Activated CD4-positive, alpha-beta memory T cell treated with anti-CD3 and anti-CD28 coated beads, Interleukin-2, amount 10 ng/mL, durations not matched to agents 7 days and 5 days (primary cell): ENCODE data around the gene AGAP2. TPM values are rescaled to one million over a fixed set of nuclear protein-coding genes. Genes with fewer than 3 reads are reported as not detected.

ENCODE experiments used
- CTCF ChIA-PET: fragments of 350-600 bp; sonication (Branson Sonifier 250); formaldehyde crosslinking; loops from one replicate; lab custom pipeline; 2021; ENCODE audit warnings: antibody characterized with exemption, inconsistent platforms; lab: Charles Lee
- POLR2A ChIA-PET: fragments of 350-600 bp; sonication (Branson Sonifier 250); formaldehyde crosslinking; loops from one replicate; lab custom pipeline; 2021; ENCODE audit warnings: antibody characterized with exemption; lab: Charles Lee
- DNase-seq: peaks from one replicate; pipeline ENCODE4 v3.0.0-alpha.2; 2020
- H3K27ac Mint-ChIP-seq: one replicate; pipeline ENCODE4 v1.8.0; 2021; ENCODE audit warnings: mild to moderate bottlenecking, mixed read lengths
- H3K27me3 Mint-ChIP-seq: one replicate; pipeline ENCODE4 v1.8.0; 2021; ENCODE audit warnings: mixed read lengths
- H3K36me3 Mint-ChIP-seq: one replicate; pipeline ENCODE4 v1.8.0; 2021; ENCODE audit warnings: low read depth, mixed read lengths
- H3K4me1 Mint-ChIP-seq: one replicate; pipeline ENCODE4 v1.8.0; 2021; ENCODE audit warnings: mixed read lengths
- H3K4me3 Mint-ChIP-seq: one replicate; pipeline ENCODE4 v1.8.0; 2021; ENCODE audit warnings: mild to moderate bottlenecking, mixed read lengths
- H3K9me3 Mint-ChIP-seq: one replicate; pipeline ENCODE4 v1.8.0; 2021; ENCODE audit warnings: mixed read lengths
- total RNA-seq, 2 experiments: library from RNA; stranded (reverse); gene quantifications; one replicate each; pipeline ENCODE4 v1.2.3, GENCODE V29; 2021

AGAP2 gene
- total RNA-seq, 2 experiments from 2014 or later = 84.5 to 85.1 TPM

DNA sequence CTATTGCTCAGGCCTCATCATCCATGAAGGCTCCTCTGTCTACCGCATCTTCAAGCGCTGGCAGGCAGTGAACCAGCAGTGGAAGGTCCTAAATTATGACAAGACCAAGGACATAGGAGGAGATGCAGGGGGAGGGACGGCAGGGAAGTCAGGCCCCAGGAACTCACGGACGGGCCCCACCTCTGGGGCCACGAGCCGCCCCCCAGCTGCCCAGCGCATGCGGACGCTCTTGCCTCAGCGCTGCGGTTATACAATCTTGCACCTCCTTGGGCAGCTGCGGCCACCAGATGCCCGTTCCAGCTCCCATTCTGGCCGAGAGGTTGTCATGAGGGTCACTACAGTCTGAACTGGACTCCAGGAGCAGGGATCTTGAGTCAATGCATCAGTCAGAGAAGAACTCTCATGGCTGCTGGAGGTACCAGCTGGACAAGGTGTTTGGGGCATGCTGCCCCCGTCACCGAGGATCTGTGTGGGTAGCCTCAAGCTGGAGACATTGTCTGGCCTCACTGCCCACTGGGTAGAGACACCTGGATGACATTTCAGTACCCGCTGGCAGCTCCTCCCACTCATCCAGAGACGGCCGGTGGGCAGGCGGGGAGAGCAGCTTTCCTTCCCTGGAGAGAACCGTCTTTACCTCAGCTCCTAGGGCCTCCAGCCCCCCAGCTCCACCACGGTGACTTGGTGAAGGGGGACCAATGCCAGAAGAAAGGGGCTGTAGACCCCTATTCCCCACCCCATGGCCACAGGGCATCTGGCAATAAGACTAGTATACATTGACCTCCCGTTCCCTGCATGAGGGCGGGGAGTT is 20.2 kb upstream of the AGAP2 start:
- Mint-ChIP-seq H3K27ac (no peak overlapping the region), H3K9me3 (no peaks in the 10 kb centered on the region), H3K4me3 (no peak overlapping the region), H3K27me3 (peaks cover 3% of the 10 kb centered on the region), H3K4me1 (peaks cover 36% of the 10 kb centered on the region), H3K36me3 (peaks cover 17% of the 10 kb centered on the region)
- ChIA-PET POLR2A (interaction anchor here (0.7 to 2.2 kb wide), 6 partner anchors 10 to 279 kb away, joined by 3 to 7 read pairs (median 4); partner anchors contain the start of genes ARHGAP9, TSFM and TSPAN31), CTCF (interaction anchor here (1.0 to 2.3 kb wide), 15 partner anchors 9 to 147 kb away, joined by 3 to 10 read pairs (median 7); partner anchors contain the start of genes CYP27B1, EEF1AKMT3, METTL1 and TSFM)
- DNase-seq = no peak

DNA sequence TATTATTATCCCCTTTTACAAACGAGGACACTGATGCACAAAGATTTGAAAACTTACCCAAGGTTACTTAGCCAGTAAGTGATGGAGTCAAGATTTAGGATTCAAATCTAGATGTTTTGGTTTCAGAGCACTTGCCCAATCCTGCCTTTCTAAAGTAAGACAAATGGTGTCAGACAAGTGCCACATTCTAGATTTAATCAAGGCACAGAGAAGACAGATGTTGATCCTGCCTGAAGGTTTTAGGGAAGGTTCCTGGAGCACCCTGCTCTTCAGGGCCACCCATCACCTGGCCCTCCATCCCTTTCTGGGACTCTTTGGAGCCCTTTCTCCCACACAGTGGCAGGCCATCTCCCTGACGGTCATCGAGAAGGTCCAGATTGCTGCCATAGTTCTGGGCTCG is 19.2 kb upstream of the AGAP2 start:
- Mint-ChIP-seq H3K9me3 (no peaks in the 10 kb centered on the region), H3K4me3 (no peak overlapping the region), H3K27me3 (peaks cover 3% of the 10 kb centered on the region), H3K27ac (no peak overlapping the region), H3K36me3 (peaks cover 17% of the 10 kb centered on the region), H3K4me1 (peaks cover 40% of the 10 kb centered on the region)
- ChIA-PET CTCF (interaction anchor here (2.4 kb wide), 1 partner anchor 145 kb away, joined by 14 read pairs; no protein-coding TSS in a partner anchor), POLR2A (no interaction called here)
- DNase-seq = no peak

DNA sequence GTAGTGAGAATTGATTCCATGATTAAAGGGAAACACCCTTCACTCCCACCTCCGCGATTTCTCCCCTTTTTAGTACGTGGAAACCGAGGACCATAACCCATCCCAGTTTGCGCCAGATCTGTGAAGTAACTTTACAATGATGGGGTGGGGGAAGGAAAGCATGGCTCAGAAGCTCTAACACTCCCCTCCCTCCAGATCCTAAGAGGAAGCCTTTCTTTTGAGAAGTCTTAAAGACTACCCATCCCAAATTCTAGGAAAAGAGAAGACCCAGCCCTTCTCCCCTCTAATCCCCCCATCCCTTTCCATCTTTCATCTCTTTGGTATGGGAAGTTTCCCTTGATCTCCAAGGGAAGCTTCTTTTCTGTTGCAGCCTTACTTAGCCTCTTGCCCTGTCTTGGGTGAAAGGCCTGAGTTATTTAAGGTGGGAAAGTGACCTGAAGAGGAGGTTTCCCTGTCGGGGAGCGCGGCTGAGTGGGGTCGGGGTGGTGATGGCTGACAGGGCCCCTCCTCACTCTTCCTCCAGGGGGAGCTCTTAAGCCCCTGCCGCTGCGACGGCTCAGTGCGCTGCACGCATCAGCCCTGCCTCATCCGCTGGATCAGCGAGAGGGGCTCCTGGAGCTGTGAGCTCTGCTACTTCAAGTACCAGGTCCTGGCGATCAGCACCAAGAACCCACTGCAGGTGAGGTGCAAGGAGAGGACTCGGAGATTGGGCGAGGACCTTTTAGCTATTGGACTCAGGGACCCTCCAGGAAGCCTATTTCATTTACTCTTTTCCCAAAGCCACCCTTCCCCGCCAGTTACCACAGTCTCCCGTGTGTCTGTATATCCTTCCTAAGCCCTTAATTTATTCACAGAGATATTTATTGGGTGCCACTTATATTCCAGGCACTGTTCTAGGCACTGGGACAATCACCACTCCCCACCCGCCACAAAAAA is 18.1 kb upstream of the AGAP2 start:
- POLR2A ChIA-PET = interaction anchor here (0.6 to 2.4 kb wide), 10 partner anchors 8 to 184 kb away, joined by 3 to 13 read pairs (median 4); partner anchors contain the start of genes ATP23, PIP4K2C, TSFM and TSPAN31

DNA sequence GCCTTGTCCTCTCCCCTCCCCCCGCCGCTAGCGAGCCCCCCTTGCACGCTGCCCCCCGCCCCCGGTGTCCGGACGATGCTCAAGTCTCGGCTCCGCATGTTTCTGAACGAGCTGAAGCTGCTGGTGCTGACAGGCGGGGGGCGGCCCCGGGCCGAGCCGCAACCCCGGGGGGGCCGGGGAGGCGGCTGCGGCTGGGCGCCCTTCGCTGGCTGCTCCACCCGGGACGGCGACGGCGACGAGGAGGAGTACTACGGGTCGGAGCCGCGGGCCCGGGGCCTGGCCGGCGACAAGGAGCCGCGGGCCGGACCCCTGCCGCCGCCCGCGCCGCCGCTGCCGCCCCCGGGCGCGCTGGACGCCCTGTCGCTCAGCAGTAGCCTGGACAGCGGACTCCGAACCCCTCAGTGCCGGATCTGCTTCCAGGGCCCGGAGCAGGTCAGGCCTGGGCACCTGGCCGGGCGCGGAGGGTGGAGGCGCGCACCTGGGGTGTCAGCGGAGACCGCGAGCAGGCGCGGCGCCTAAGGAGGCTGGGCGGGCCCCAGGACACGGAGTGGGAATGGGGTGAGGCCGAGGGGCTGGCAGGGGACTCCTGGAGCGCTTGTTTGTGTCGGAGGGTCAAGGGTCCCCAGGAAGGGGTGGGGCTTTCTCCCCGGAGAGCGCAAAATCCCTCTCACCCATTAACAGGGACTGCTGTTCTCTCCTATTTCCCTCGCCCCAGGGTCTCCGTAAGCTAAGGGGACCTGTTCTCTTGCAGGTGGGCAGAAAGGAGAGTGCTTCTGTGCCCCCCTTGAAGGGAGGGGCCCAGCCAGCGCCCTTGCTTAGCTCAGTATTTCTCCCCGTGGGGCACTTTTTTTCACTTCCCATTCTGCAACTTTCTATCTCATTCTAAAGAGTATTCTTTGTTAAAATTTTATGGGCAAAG is 17.2 kb upstream of the AGAP2 start:
- ChIA-PET POLR2A (interaction anchor here (1.0 to 2.4 kb wide), 8 partner anchors 9 to 185 kb away, joined by 3 to 13 read pairs (median 5); partner anchors contain the start of genes ATP23, TSFM and TSPAN31), CTCF (interaction anchor here (0.6 to 2.4 kb wide), 18 partner anchors 9 to 209 kb away, joined by 3 to 39 read pairs (median 12); partner anchors contain the start of genes CYP27B1, EEF1AKMT3, METTL1 and TSFM)
- Mint-ChIP-seq H3K4me3 (peak overlapping the region; percentile 78), H3K4me1 (peaks cover 58% of the 10 kb centered on the region), H3K9me3 (no peaks in the 10 kb centered on the region), H3K36me3 (peaks cover 28% of the 10 kb centered on the region), H3K27me3 (peaks cover 3% of the 10 kb centered on the region), H3K27ac (peak overlapping the region; percentile 8)
- DNase-seq = peak; percentile 40

More for the DNA sequence above, 18.1 kb upstream of the AGAP2 start:
- no peaks in the 10 kb centered on the region for H3K9me3 Mint-ChIP-seq
- peak; percentile 74 for DNase-seq
- peaks cover 21% of the 10 kb centered on the region for H3K36me3 Mint-ChIP-seq
- H3K4me1 Mint-ChIP-seq = peaks cover 49% of the 10 kb centered on the region
- CTCF ChIA-PET = interaction anchor here (0.5 to 2.4 kb wide), 25 partner anchors 8 to 329 kb away, joined by 3 to 39 read pairs (median 6); partner anchors contain the start of genes CTDSP2, CYP27B1, EEF1AKMT3 and METTL1
- H3K4me3 Mint-ChIP-seq = peak overlapping the region; percentile 78
- H3K27me3 Mint-ChIP-seq = peaks cover 3% of the 10 kb centered on the region
- H3K27ac Mint-ChIP-seq = peak overlapping the region; percentile 8

DNA sequence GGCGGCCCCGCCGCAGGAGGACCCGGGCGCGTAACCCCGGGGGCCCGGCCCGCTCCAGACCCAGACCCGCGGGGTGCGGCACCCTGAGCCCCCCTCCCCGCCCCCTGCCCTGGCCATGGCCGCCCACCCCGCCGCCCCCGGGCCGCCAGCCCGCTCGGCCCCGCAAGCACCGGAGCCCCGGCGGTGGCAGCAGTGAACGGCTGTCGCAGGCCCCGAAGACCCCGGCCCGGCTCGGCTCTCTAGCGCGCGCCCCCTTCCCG is 16.6 kb upstream of the AGAP2 start:
- Mint-ChIP-seq H3K9me3 (no peaks in the 10 kb centered on the region), H3K4me3 (peak overlapping the region; percentile 28), H3K27ac (no peak overlapping the region), H3K4me1 (peaks cover 63% of the 10 kb centered on the region), H3K27me3 (peaks cover 3% of the 10 kb centered on the region), H3K36me3 (peaks cover 33% of the 10 kb centered on the region)
- CTCF ChIA-PET = interaction anchor here (0.6 kb wide), 2 partner anchors 11 to 23 kb away, joined by 3 read pairs; no protein-coding TSS in a partner anchor
- DNase-seq = no peak
- POLR2A ChIA-PET = interaction anchor here (1.0 to 2.4 kb wide), 2 partner anchors 9 to 10 kb away, joined by 3 to 11 read pairs; partner anchors contain the start of gene TSPAN31

DNA sequence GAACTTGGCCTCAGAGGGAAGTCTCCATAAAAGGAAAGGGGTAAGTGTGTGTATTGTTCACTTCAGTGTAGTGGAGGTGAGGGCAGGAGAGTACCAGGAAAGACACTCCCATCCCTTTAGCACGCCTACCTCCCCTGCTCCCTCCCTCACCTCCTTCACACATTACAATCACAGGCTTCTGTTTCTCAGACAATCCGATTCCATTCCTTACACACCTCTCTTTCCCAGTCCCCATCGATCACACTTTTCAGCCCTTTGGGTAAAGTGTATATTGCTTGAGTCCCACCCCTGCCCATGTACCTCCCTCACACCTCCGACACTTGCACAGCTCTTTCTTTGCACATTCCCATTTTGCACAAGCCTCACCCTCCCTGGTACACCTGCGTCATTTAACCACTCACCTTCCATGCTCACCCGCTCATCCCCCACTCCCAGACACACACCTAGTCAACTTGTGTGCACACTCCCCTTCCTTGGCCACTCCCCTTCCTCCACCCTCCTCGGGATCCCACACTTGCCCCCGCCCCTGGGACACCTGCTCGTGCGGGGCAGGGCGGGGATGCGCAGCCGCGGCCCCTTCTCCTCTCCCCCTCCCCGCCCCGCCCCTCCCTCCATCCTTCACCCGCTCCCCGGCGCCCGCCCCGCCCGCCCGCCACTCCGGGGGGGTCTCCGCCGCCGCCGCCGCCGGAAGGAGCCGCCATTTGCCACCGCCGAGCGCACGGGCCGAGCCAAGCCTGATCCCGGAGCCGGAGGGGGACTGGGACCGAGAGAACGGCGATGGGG is 16.1 kb upstream of the AGAP2 start, which contains the start of gene MARCHF9:
Gene MARCHF9, plus strand, starts transcription at position 693 of the 783 bp plus-strand sequence. CDS start 426 bp downstream, outside the sequence.
- Mint-ChIP-seq H3K4me3 (peak within 1 kb of the TSS; percentile 93), H3K27me3 (peaks cover 3% of the 10 kb centered on the region), H3K9me3 (no peaks in the 10 kb centered on the region), H3K4me1 (peaks cover 63% of the 10 kb centered on the region), H3K36me3 (peaks cover 34% of the 10 kb centered on the region), H3K27ac (peak within 1 kb of the TSS; percentile 81)
- DNase-seq = peak; percentile 88
- ChIA-PET CTCF (interaction anchor here (0.6 kb wide), 2 partner anchors 11 to 23 kb away, joined by 3 read pairs; no protein-coding TSS in a partner anchor), POLR2A (interaction anchor here (1.0 to 2.4 kb wide), 5 partner anchors 10 to 17 kb away, joined by 3 to 11 read pairs (median 3); partner anchors contain the start of genes EEF1AKMT3, METTL1 and TSPAN31)

DNA sequence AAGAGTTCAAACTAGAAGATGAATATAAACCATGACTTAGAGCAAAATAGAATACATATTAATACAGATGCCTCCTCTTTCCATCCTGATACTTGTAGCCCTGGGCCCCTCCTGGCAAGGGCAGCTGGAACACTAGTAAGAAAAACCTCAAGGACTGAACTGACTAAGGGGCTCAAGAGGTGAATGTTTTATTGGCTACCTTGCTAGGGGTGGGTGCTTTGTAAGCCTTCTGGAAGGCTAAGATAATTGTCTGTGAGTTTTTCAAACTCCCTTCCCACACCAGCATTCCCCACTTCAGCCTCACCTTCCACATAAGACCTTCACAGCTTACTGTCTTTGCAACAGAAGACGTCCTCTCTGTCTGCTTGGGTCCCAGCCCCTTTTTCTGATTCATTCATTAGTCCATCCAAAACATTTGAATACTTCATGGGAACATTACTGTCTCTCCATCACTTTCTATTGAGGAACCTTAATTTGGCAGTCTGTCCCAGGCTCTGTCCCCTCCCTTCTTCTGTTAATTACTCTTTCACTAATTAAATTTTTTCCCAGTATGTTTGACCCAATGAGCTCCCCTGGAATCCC is 15.3 kb upstream of the AGAP2 start:
- DNase-seq = no peak
- H3K27me3 Mint-ChIP-seq = peaks cover 3% of the 10 kb centered on the region
- peaks cover 35% of the 10 kb centered on the region for H3K36me3 Mint-ChIP-seq
- ChIA-PET CTCF (no interaction called here), POLR2A (interaction anchor here (1.0 to 1.4 kb wide), 3 partner anchors 9 to 18 kb away, joined by 3 to 5 read pairs (median 3); partner anchors contain the start of genes EEF1AKMT3, METTL1 and TSPAN31)
- no peaks in the 10 kb centered on the region for H3K9me3 Mint-ChIP-seq
- H3K4me1 Mint-ChIP-seq = peaks cover 61% of the 10 kb centered on the region
- H3K27ac Mint-ChIP-seq = peak overlapping the region; percentile 81
- H3K4me3 Mint-ChIP-seq = peak overlapping the region; percentile 93

DNA sequence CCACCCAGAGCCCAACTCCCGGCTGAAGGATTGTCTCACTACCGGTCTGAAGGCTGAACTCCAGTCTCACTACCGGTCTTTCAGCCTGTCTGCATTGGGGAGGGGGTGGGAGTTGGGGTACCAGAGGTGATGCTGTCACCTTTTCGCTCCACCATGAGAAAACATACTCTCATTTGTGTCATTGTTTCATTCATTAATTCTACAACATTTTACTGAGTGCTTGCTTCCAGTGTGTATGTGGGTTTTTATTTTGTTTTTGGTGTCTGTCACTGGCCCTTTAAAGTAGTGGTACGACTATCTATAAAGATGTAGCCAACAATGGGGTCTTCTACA is 14.1 kb upstream of the AGAP2 start:
- ChIA-PET CTCF (no interaction called here), POLR2A (interaction anchor here (0.9 to 1.3 kb wide), 8 partner anchors 11 to 1064 kb away, joined by 3 to 10 read pairs (median 3); partner anchors contain the start of genes EEF1AKMT3, METTL1, PTGES3 and SHMT2)
- Mint-ChIP-seq H3K27me3 (peaks cover 3% of the 10 kb centered on the region), H3K4me1 (peaks cover 57% of the 10 kb centered on the region), H3K9me3 (no peaks in the 10 kb centered on the region), H3K27ac (peak overlapping the region; percentile 74), H3K36me3 (peaks cover 37% of the 10 kb centered on the region), H3K4me3 (peak overlapping the region; percentile 95)
- DNase-seq = no peak

DNA sequence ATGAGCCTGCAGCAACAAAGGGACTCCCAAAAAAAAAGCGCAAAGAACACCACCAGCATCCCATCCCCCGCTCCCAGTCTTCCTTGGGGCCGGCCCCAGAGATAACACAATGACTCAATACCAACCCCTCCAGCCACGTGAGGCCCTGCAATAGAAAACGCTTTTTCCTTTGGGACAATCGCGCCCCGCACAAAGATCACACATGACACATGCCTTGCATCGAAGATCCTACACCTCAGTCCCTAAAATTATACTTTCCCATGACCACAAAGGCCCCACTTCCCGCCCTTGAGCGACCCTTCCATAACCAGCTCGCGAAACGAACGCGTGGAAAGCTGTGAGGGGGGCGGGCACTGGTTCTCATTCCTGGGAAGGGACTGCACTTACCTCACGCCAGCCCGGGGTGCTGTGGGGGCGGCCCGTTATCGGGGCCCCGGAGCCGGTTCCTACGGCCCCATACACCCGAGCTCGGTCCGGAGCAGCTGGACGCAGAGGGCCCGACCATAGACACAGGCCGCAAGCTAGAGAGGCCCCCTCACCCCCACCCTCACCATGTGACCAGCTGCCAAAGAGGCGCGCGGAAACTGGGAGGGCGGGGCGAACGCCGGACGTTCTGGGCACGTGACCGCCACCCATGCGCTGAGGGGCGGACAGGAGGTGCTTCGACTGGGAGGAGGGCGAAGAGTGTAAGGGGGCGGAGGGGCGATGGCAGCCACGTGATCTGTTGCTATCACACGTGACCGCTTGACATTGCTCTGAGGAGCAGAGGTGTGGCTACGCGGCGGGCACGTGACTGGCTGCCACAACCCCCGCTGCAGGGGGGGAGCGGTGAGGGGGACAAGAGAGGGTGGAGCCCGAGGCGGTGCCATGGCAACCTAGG is 13.5 kb upstream of the AGAP2 start, which contains the start of gene CDK4:
Gene CDK4, minus strand, starts transcription at position 523 of the 880 bp plus-strand sequence. CDS start 593 bp downstream, outside the sequence.
- Mint-ChIP-seq H3K9me3 (no peaks in the 10 kb centered on the region), H3K4me3 (peak within 1 kb of the TSS; percentile 95), H3K4me1 (peaks cover 58% of the 10 kb centered on the region), H3K27ac (peak within 1 kb of the TSS; percentile 74), H3K27me3 (peaks cover 3% of the 10 kb centered on the region), H3K36me3 (peaks cover 40% of the 10 kb centered on the region)
- ChIA-PET CTCF (interaction anchor here (0.8 kb wide), 2 partner anchors 11 to 30 kb away, joined by 3 read pairs; no protein-coding TSS in a partner anchor), POLR2A (interaction anchor here (0.9 to 1.3 kb wide), 9 partner anchors 10 to 1064 kb away, joined by 3 to 10 read pairs (median 3); partner anchors contain the start of genes EEF1AKMT3, METTL1, PTGES3 and SHMT2)
- DNase-seq = peak; percentile 99
